Stimulated activated CD4-positive, alpha-beta T cell treated with anti-CD3 and anti-CD28 coated beads, Interleukin-15, amount 100 ng/mL, for 24 hours (primary cell): ENCODE measurements around the gene MYL5.
A peak's percentile ranks its signal among the peaks of the same experiment; 100 is the strongest.
"Not testable (repeated sequence)": the region's sequence is repeated elsewhere in the genome, so short reads cannot be mapped to it uniquely, and the experiment has no call there.

ENCODE experiments used
- DNase-seq: peaks from one replicate; pipeline ENCODE4 v3.0.0-alpha.2; 2020

Gene MYL5

GRCh38 chr4:657834-658667 is 16.3 kb upstream of the MYL5 start:
- no peak for DNase-seq

- no peak for DNase-seq
Measured at GRCh38 chr4:658681-659667, 15.4 kb upstream of the MYL5 start.

DNA sequence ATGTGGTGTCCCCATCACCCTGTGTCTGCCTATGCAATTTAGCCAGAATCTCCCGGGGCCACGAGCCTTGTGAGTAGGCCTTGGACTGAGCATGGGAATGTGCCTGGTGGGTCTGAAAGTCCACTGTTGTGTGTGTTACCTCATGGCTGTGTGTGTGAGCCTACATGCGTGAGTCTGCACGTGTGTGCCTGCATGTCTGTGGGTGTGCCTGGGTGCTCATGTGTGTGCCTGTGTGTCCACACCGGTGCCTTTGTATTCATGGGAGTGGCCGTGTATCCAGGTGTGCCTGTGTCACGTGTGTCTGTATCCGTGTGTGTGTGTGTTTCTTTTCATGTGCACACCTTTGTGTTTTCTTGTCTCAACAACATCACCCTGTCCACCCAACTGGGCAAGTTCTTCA is 14.5 kb upstream of the MYL5 start:
- DNase-seq, result no peak

- no peak for DNase-seq
Measured at GRCh38 chr4:660401-660800, 13.9 kb upstream of the MYL5 start.

GRCh38 chr4:661231-661630 is 13.1 kb upstream of the MYL5 start:
- no peak for DNase-seq

- no peak for DNase-seq
Measured at GRCh38 chr4:661881-662761, 12.2 kb upstream of the MYL5 start.

DNA sequence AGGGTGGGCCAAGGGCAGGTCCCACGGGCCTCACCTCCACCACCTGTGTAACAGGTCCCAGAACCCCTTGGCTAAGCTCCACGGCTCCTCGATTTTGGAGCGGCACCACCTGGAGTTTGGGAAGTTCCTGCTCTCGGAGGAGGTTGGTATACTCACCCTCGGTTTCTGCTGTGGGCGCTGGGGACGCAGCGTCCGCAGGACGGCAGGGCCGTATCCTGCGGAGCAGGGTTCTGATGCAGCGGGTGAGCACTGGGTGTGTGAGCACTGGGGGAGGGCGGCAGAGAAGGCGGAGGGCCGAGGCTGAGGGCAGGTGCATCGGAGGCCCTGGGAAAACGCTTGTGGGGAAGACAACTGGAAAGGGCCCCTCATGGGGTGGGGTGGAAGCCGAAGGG is 11.3 kb upstream of the MYL5 start:
- DNase-seq, result no peak

DNA sequence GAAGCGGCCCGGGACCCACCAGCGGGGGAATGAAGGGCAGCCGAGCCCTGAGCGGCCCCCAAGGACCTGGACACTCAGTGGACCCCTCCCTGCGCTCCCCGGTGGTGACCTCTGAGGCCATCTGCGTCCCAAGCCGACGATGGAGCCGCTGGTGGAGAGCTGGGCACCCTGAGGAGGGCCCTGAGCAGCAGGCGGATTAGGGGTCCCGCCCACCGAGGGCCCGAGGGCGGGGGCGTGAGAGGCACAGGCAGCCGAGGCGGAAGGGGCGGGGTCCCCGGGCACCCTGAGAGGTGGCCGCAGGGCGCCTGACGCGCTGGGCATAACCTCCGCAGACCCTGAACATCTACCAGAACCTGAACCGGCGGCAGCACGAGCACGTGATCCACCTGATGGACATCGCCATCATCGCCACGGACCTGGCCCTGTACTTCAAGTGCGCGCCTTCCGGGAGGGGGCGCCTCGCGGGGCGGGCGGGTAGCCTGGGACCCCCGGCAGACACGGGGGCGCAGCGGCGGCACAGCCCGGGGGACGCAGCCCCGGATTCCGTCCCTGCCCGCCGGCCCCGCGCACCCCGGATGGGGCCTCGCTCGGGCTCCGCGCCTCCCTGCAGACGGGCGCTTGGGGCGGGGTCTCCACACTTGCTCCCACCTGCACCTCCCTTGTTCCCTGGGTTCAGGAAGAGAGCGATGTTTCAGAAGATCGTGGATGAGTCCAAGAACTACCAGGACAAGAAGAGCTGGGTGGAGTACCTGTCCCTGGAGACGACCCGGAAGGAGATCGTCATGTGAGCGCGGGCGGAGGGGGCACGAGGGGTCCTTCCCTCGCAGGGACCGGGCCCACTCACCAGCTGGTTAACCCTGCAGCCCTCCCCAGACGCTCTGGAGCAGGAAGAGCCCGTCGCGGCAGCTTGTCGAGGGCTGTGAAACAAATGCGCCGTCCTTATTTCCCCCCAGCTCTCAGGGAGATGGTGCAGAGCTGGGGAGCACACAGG is 10.6 kb upstream of the MYL5 start:
- peak; percentile 88 for DNase-seq

GRCh38 chr4:664713-665231 is 9.6 kb upstream of the MYL5 start:
- peak; percentile 2 for DNase-seq

- DNase-seq, result peak; percentile 2
Measured at GRCh38 chr4:665381-665750, 9.0 kb upstream of the MYL5 start.

DNA sequence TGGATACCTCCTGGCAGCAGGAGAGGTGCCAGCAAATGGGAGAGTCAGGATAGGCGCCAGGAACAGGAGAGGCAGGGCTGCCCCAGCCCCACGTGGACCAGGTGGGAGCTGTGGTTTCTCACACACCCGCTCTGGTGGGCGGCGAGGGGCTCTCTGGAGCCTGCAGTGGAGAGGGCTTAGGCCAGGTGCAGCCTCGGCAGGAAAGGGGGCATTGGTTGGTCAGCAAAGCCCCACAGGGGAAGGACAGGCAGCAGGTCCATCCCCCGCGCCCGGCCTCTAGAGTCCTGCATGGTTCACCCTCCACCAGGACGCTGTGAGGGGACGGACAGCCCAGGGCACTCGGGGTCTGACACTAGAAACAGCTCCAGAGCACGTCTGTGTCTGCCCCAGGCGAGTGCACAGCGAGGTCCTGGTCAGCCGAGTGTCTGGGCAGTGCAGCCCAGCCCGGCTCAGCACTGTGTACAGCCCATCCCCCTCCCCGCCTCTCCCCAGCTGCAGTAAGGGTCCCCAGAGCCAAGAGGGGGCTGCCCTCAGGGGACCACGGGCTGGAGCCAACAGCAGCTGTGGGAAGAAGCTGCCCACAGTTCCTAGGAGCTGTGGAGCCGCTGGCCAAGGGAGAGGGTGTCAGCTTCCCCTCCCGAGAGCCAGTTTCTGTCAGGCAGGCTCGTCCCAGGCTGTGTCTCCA is 8.4 kb upstream of the MYL5 start:
- no peak for DNase-seq

DNA sequence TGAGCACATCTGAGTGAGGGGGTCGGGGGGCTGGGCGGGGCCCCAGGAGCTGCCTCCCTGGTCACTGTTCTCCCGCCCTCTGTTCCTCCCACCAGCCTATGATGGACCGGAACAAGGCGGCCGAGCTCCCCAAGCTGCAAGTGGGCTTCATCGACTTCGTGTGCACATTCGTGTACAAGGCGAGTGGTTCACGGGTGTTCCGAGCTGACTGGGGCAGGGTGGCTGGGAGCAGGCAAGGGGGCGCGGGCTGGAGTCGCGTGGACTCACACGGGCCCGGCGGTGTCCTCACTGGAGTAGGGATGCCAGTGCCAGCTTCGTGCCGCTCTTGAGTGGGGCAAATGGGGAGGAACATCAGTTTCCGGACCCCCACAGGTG is 7.9 kb upstream of the MYL5 start:
- no peak for DNase-seq

- no peak for DNase-seq
Measured at GRCh38 chr4:666822-667544, 7.4 kb upstream of the MYL5 start.

DNA sequence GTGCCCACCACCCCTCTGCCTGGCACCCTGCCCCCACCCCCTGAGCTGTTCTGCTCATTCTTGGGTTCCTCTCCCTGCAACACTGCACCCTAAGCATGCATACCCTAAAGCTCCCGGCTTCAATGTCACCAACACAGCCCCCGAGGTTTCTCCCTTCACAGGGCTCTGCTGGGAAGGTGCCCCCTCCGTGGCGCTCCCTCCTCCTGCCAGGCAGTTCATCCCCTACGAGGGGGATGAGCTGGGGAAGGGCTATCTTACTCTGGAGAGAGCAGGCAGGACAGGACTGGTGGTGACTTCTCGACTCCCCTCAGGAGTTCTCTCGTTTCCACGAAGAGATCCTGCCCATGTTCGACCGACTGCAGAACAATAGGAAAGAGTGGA is 6.8 kb upstream of the MYL5 start:
- no peak for DNase-seq

DNA sequence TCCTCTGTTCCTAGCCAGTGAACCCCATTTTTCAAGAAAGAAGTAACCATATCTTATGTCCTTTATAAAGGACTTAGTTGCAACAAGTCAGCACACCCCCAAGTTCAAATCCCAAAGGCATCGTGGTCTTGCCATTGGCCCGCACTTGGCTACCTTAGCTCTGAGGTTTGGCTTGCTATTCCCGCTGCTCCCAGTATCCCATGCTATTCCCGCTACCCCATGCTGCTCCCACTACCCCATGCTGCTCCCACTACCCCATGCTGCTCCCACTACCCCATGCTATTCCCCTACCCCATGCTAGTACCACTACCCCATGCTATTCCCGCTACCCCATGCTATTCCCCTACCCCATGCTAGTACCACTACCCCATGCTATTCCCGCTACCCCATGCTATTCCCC is 6.1 kb upstream of the MYL5 start:
- not testable (repeated sequence) for DNase-seq

- not testable (repeated sequence) for DNase-seq
Measured at GRCh38 chr4:669806-670559, 4.4 kb upstream of the MYL5 start.

DNA sequence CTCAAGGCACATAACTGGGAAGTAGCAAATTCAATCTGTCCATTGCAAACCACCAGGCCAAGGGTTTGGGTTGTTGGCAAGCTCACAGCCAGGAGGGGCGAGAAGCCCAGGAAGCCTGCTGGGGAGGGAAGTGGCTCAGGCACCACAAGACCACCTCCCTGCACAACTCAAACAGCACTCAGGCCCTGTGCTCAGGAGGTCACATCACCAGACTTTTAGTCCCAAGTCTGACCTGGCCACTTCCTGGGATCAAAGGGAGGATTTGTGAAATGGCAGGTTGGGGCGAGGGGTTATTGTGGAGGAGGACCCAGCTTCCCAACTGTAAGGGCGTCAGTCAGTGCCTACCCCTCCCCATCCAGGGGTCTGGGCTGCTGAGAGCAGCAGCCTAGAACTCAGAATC is 2.6 kb upstream of the MYL5 start:
- no peak for DNase-seq

- DNase-seq, result peak; percentile 43
Measured at GRCh38 chr4:673349-674091, 822 bp upstream of the MYL5 start.
